Gastroesophageal sphincter (tissue), 3 donors: Measurements from ENCODE around the gene MEGF6.

Source experiments
- CTCF ChIP-seq, 4 experiments: fragments of 200-600 bp in 2 of 4; fragments of 450-650 bp in 2 of 4; sonication (generic) in 1 of 4; IDR thresholded peaks; one replicate each; pipeline ENCODE4 v1.5.1; 2017 to 2019; ENCODE audit warnings: antibody characterized with exemption in 4 of 4, mild to moderate bottlenecking in 2 of 4, moderate library complexity in 2 of 4
- POLR2AphosphoS5 ChIP-seq: sonication (generic); formaldehyde crosslinking; IDR thresholded peaks from one replicate; pipeline ENCODE4 v1.6.1; 2017; ENCODE audit warnings: antibody characterized with exemption

- no peak for TF ChIP-seq POLR2AphosphoS5
- no peak for TF ChIP-seq CTCF (IDR thresholded peaks at IDR 0.05)
Observed at GRCh38 chr1:3627515-3628253, 16.4 kb upstream of the MEGF6 start.
